KMS-11 (cell line): ENCODE data around the gene ZFAND2A.
A peak's percentile ranks its signal among the peaks of the same experiment; 100 is the strongest.

Experiments used
- H2AFZ ChIP-seq: fragments of 200-600 bp; sonication (generic); 2 replicates; pipeline ENCODE4 v1.6.1; 2016; ENCODE audit warnings: antibody characterized with exemption, mixed run types, low read depth
- H3K27ac ChIP-seq: fragments of 200-600 bp; sonication (generic); 2 replicates; pipeline ENCODE4 v1.6.1; 2016; ENCODE audit warnings: mild to moderate bottlenecking, mixed run types
- H3K27me3 ChIP-seq: fragments of 200-600 bp; sonication (generic); 2 replicates; pipeline ENCODE4 v1.6.1; 2017; ENCODE audit warnings: mild to moderate bottlenecking, low read depth, mixed run types, moderate library complexity; ENCODE audit not compliant: insufficient read depth
- H3K36me3 ChIP-seq: fragments of 200-600 bp; sonication (generic); 2 replicates; pipeline ENCODE4 v1.6.1; 2017; ENCODE audit warnings: mild to moderate bottlenecking, mixed run types; ENCODE audit not compliant: insufficient read depth
- H3K4me1 ChIP-seq: fragments of 200-600 bp; sonication (generic); 2 replicates; pipeline ENCODE4 v1.6.1; 2016; ENCODE audit warnings: mild to moderate bottlenecking, low read depth, mixed run types; ENCODE audit not compliant: poor library complexity, severe bottlenecking
- H3K4me2 ChIP-seq: fragments of 200-600 bp; sonication (generic); 2 replicates; pipeline ENCODE4 v1.7.0; 2016; ENCODE audit warnings: mild to moderate bottlenecking, mixed run types
- H3K4me3 ChIP-seq: fragments of 200-600 bp; sonication (generic); IDR thresholded peaks from 2 replicates; pipeline ENCODE4 v1.6.1; 2017; ENCODE audit warnings: low read depth, low read length, mixed read lengths; ENCODE audit not compliant: insufficient read depth
- H3K79me2 ChIP-seq: fragments of 200-600 bp; sonication (generic); 2 replicates; pipeline ENCODE4 v1.6.1; 2016; ENCODE audit warnings: low read depth, mixed run types; ENCODE audit not compliant: insufficient read depth
- H3K9ac ChIP-seq: fragments of 200-600 bp; sonication (generic); 2 replicates; pipeline ENCODE4 v1.6.1; 2016; ENCODE audit warnings: mild to moderate bottlenecking, mixed run types
- H4K20me1 ChIP-seq: fragments of 200-600 bp; sonication (generic); 2 replicates; pipeline ENCODE4 v1.6.1; 2016; ENCODE audit warnings: mild to moderate bottlenecking, mixed run types; ENCODE audit not compliant: insufficient read depth
- TF ChIP-seq, protein P1 (sequence below): fragments of 200-600 bp; sonication (generic); conservative IDR thresholded peaks from 2 replicates; pipeline ENCODE4 v1.6.1; 2017; ENCODE audit warnings: low read depth, mild to moderate bottlenecking, antibody characterized with exemption, low read length, moderate library complexity, mixed read lengths

ZFAND2A gene

GRCh38 chr7:1141651-1142050 lies 18.3 kb downstream of the ZFAND2A start:
- H3K4me2 ChIP-seq: no peak overlapping the region
- H3K27me3 ChIP-seq: no peaks in the 10 kb centered on the region
- H3K9ac ChIP-seq: no peak overlapping the region
- H3K27ac ChIP-seq: no peak overlapping the region
- H4K20me1 ChIP-seq: no peaks in the 10 kb centered on the region
- no peaks in the 10 kb centered on the region for H3K36me3 ChIP-seq
- peaks cover 5% of the 10 kb centered on the region; the same call in 1 of the 2 replicates for H3K79me2 ChIP-seq
- no peak overlapping the region for H2AFZ ChIP-seq
- no peak overlapping the region for H3K4me3 ChIP-seq
- H3K4me1 ChIP-seq: peaks cover 15% of the 10 kb centered on the region
- TF ChIP-seq, protein P1, sequence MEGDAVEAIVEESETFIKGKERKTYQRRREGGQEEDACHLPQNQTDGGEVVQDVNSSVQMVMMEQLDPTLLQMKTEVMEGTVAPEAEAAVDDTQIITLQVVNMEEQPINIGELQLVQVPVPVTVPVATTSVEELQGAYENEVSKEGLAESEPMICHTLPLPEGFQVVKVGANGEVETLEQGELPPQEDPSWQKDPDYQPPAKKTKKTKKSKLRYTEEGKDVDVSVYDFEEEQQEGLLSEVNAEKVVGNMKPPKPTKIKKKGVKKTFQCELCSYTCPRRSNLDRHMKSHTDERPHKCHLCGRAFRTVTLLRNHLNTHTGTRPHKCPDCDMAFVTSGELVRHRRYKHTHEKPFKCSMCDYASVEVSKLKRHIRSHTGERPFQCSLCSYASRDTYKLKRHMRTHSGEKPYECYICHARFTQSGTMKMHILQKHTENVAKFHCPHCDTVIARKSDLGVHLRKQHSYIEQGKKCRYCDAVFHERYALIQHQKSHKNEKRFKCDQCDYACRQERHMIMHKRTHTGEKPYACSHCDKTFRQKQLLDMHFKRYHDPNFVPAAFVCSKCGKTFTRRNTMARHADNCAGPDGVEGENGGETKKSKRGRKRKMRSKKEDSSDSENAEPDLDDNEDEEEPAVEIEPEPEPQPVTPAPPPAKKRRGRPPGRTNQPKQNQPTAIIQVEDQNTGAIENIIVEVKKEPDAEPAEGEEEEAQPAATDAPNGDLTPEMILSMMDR: no peak

GRCh38 chr7:1140476-1141104 lies 19.4 kb downstream of the ZFAND2A start:
- no peak overlapping the region for H3K9ac ChIP-seq
- H3K4me1 ChIP-seq: peaks cover 18% of the 10 kb centered on the region
- H3K4me2 ChIP-seq: no peak overlapping the region
- no peak overlapping the region for H3K4me3 ChIP-seq
- no peaks in the 10 kb centered on the region for H3K36me3 ChIP-seq
- H4K20me1 ChIP-seq: no peaks in the 10 kb centered on the region
- H3K27ac ChIP-seq: no peak overlapping the region
- no peak overlapping the region for H2AFZ ChIP-seq
- peaks cover 5% of the 10 kb centered on the region; the same call in 1 of the 2 replicates for H3K79me2 ChIP-seq
- no peaks in the 10 kb centered on the region for H3K27me3 ChIP-seq
- TF ChIP-seq, protein P1: no peak

DNA sequence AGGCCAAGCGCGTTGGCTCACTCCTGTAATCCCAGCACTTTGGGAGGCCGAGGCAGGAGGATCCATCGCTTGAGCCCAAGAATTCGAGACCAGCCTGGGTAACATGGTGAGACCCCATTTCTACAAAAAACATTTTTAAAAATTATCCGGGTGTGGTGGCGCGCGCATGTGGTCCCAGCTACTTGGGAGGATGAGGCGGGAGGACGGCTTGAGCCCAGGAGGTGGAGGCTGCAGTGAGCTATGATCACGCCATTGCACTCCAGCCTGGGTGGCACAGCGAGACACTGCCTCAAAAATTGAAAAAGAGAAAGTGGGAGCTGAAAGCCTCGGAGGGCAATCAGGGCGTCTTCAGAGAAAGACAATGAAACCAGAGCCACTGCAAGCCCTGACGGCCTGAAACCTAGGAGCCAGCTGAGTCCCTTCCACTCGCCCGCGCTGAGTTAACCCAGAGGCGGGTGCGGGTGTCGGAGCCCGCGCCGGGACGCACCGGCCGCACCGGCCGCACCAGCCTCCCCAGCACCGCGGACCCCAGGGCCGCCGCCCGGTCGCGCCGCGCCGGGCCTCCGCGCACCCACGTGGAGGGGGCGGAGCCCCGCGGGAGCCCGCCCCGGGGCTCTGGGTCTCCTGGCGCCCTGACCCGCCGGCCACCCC lies 22.4 kb downstream of the ZFAND2A start:
- peaks cover 7% of the 10 kb centered on the region; the same call in 1 of the 2 replicates for H3K79me2 ChIP-seq
- no peaks in the 10 kb centered on the region for H3K27me3 ChIP-seq
- H2AFZ ChIP-seq: peak overlapping the region; percentile 71
- H3K4me1 ChIP-seq: peaks cover 18% of the 10 kb centered on the region
- H3K27ac ChIP-seq: peak overlapping the region; percentile 59
- no peaks in the 10 kb centered on the region for H4K20me1 ChIP-seq
- TF ChIP-seq, protein P1: no peak
- H3K4me2 ChIP-seq: peak overlapping the region; percentile 81
- peak overlapping the region; percentile 66 for H3K4me3 ChIP-seq
- no peaks in the 10 kb centered on the region for H3K36me3 ChIP-seq
- peak overlapping the region; percentile 60 for H3K9ac ChIP-seq

DNA sequence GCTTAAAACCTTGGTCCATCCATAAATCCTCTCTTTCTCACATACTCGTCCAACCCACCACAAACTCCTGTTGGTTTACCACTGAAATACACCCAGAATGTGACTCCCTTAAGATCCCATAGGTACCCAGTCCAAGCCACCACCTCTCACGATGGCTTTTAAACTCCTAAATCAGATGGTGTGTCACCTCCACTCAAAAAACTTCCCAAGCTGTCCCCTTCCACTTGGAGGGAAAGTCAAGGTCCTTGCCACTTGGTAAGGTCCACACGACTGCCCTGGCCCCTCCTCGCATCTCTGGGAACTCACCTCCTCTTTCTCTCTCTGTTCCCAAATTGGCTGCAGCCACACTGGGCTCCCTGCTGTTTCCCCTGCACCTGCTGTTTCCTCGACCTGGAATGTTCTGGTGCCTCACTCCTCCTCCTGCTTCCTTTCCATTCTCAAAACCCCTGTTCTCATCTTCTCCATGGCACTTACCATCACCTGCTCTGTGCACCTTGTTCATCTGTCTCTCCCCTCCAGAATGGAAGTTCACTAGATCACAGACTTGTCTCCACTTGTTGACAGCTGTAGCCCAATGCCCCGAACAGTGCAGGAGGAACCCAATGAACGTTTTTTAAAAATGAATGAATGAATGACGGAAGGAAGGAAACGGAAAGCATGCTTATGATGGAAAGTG lies 23.0 kb downstream of the ZFAND2A start:
- H3K27me3 ChIP-seq: no peaks in the 10 kb centered on the region
- H3K9ac ChIP-seq: peak overlapping the region; percentile 60; the same call in 1 of the 2 replicates
- TF ChIP-seq, protein P1: no peak; the same call in 1 of the 2 replicates
- peak overlapping the region; percentile 71; the same call in 1 of the 2 replicates for H2AFZ ChIP-seq
- peak overlapping the region; percentile 59 for H3K27ac ChIP-seq
- H3K4me3 ChIP-seq: peak overlapping the region; percentile 66
- no peaks in the 10 kb centered on the region for H4K20me1 ChIP-seq
- H3K4me1 ChIP-seq: peaks cover 18% of the 10 kb centered on the region
- H3K4me2 ChIP-seq: peak overlapping the region; percentile 81
- peaks cover 14% of the 10 kb centered on the region; the same call in 1 of the 2 replicates for H3K79me2 ChIP-seq
- no peaks in the 10 kb centered on the region for H3K36me3 ChIP-seq
